SKM-1 (cell line): ENCODE data around the gene VPS8.
A peak's percentile ranks its signal among the peaks of the same experiment; 100 is the strongest.

Experiments
- DNase-seq: peaks from one replicate; lab custom pipeline; 2025; ENCODE audit not compliant: unreplicated experiment; lab: John Stamatoyannopoulos, UW

The VPS8 gene

DNA sequence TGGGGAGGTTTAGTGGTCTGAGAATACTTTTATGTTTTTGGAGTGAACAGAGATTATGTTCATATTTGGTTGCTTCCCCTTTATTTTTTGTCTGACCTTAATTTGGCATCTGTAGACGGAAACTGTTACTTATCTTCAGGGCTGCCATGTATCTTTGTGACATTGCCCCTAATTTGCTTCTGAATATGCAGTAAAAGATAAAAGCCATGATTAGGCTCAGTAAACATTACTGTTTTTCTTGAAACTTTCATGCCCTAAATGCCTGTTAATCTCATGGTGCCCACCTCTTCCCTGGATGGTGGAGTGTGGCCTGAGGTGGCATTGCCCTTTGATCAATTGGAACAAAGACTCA lies 234.2 kb downstream of the VPS8 start:
- DNase-seq = no peak

DNA sequence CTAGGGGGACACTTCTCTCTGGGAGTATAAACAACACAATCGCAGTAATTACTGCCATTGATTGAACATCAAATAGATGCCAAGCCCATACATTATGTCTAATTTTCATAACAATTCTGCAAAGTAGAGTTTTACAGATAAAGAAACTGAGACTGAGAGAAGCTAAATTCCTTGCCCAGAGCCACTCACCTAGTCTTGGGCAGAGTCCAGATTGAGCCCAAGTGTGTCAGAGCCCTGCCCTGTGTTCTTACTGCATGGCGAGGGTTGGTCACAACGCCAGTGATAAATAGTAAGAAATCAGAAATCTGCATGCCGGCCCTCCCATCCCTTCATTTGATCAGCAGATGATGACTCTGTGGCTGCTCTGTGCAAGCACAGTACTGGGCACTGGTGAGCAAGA lies 234.6 kb downstream of the VPS8 start:
- DNase-seq = no peak

DNA sequence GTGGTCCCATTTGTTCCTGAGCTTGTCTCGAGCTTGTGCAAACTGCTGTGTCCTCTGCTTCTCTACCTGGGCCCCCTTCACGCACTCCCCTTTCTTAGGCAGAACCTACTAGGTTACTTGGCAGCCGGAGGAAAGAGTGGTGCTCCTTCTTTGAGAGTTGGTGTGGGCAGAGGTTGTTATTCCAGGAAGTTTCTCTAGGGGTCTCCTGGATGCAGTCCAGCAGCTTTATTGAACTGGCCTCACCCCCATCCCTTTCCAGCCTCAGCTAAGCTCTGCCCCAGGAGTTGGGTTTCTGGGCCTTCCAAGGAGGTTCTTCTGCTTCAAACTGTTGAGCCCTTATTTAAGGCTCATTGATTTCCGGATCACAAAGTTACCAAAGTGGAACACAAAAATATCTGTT lies 237.7 kb downstream of the VPS8 start:
- DNase-seq = no peak

DNA sequence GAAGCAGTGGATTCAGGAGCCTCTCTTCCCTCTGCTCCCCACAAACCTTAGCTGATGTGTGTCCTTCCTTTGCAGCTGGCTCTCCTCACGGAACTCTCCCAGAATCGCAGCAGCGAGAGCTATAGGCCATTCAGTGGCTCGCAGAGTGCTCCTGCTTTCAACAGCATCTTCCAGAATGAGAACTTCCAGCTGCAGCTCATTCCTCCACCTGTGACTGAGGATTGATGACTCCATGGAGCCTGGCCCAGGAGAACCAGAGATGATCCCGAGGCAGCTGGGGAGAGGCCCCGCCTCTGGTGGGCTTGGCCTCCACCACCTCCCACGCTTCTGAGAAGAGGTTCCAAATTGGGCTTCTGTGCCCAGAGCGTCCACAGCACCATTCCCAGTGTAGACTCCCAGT lies 239.8 kb downstream of the VPS8 start:
- no peak for DNase-seq

DNA sequence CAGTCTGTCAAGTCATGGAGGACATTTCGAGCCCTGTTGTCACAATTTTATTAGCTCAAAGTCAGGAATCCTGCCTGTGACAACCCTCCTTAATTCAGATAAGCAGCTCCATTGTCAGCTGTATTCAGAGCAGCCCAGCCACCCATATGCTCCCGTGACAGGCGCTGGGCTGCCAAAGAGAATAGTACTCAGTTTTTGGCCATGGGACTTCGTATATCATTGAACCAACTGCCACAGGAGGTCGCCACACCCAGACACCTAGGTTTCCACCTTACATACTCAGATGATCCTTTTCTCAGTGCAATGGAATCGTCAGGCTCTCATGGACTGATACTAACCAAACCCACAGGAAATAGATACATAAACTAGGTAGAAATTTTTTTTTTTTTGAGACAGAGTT lies 240.7 kb downstream of the VPS8 start:
- DNase-seq = no peak

DNA sequence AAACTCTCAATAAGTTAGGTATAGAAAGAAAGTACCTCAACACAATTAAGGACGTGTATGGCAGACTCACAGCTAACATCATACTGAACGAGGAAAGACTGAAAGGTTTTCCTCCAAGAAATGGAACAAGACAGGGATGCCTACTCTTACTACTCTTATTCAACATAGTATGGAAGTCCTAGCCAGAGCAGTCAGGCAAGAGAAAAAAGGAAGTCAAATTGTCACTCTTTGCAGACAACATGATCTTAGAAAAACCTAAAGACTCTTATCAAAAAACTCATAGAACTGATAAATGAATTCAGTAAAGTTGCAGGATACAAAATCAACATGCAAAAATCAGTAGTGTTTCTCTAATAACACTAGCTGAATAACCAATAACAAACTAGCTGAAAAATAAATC lies 244.9 kb downstream of the VPS8 start:
- DNase-seq = no peak

DNA sequence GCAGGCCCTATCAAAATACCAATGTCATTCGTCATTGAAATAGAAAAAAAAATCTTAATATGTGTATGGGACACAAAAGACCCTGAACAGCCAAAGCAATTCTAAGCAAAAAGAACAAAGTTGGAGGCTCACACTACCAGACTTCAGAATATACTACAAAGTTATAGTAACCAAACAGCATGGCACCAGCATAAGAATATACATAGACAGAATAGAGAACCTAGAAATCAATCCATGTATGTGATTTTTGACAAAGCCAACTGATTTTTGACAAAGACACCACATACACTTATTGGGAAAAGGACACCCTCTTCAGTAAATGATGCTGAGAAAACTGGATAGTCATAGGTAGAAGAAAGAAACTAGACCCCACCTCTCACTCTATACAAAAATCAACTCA lies 245.9 kb downstream of the VPS8 start:
- no peak for DNase-seq

DNA sequence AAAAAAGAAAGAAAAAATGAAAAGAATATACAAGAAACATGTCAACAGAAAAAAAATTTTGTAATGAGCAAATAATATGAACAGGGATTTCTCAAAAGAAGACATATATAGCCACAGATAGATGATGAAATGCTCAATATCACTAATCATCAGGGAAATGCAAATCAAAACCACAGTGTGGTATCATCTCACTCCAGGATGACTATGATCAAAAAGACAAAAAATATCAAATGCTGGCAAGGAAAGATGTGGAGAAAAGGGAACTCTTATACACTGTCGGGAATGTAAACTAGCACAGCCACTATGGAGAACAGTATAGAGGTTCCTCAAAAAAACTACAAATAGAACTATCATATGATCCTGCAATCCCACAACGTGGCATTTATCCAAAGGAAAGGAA lies 246.8 kb downstream of the VPS8 start:
- no peak for DNase-seq

DNA sequence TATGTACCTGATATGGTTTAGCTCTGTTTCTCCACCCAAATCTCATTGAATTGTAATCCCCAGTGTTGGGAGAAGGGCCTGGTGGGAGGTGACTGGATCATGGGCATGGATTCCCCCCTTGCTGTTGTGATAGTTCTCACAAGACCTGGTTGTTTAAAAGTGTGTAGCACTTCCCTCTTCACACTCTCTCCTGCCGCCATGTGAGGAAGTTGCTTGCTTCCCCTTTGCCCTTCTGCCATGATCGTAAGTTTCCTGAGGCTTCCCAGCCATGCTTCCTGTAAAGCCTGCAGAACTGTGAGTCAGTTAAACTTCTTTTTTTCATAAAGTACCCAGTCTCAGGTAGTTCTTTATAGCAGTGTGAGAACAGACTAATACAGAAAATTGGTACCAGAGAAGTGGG lies 247.8 kb downstream of the VPS8 start:
- peak; percentile 5 for DNase-seq

DNA sequence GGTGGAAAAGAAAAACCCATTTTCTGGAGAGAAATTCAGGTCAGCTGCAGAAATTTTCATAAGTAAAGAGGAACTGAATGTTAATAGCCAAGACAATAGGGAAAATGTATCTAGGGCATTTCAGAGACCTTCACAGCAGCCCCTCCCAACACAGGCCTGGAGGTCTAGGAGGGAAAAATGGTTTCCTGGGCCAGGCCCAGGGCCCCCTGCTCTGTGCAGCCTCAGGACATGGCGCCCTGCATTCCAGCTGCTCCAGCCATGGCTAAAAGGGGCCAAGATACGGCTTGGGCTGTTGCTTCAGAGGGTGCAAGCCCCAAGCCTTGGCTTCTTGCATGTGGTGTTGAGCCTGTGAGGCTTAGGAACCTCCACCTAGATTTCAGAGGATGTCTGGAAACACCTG lies 248.7 kb downstream of the VPS8 start:
- no peak for DNase-seq

DNA sequence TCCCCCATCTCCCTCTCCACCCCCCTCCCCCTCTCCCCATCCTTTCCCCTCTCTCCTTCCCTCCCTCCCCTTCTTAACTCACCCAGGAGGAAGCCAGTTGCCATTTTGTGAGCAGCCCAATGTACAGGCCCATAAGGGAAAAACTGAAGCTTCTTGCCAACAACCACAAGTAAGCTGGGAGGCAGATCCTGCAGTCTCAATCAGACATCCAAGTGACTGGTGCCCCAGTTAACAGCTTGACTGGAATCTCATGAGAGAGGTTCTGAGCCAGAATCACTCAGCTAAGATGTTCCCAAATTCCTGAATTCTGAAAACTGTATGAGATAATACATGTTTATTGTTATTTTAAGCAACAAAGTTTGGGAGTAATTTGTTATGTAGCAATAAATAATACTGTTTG lies 250.2 kb downstream of the VPS8 start:
- no peak for DNase-seq

DNA sequence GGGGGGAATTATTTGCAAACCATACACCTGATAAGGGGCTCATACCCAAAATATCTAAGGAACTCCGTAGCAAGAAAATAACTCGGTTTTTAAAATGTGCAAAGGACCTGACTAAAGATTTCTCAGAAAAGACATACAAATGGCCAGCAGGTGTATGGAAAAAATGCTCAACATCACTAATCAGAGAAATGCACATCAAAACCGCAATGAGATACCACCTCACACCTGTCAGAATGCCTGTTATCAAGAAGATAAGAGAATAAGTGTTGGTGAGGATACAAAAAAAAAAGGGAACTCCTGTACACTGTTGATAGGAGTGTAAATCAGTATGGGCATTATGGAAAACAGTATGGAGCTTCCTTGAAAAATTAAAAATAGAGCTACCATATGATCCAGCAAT lies 251.5 kb downstream of the VPS8 start:
- DNase-seq = no peak

DNA sequence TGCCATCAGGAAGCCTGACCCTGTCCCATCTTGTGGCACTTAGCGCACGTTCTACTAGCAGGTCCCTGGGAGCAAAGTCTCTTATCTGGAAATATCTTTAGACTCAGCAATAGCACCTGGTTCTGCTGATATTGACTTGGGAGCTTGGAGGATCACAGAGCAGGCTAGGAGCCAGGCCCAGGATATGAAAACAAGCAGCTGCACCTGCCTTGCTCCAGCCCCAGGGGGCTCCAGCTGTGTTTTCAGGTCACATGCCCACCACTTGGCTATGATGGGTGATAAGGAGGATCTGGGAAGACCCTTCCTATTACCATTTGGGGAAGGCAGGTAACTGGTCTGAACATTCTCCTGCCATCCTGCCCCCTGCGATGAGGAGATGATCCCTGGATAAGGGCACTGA lies 253.1 kb downstream of the VPS8 start:
- DNase-seq = no peak

DNA sequence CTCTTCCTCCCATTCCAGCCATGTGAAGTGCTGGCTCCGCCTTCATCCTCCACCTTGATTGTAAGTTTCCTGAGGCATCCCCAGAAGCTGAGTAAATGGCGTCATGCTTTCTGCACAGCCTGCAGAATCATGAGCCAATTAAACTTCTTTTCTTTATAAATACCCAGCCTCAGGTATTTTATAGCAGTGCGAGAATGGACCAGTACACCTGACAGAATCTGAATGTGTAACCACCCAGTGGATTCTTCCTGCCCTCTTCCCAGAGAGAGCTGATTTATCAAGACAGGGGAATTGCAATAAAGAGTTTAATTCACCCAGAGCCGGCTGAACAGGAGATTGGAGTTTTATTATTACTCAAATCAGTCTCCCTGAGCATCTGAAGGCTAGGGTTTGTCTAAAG lies 254.3 kb downstream of the VPS8 start:
- DNase-seq = no peak

DNA sequence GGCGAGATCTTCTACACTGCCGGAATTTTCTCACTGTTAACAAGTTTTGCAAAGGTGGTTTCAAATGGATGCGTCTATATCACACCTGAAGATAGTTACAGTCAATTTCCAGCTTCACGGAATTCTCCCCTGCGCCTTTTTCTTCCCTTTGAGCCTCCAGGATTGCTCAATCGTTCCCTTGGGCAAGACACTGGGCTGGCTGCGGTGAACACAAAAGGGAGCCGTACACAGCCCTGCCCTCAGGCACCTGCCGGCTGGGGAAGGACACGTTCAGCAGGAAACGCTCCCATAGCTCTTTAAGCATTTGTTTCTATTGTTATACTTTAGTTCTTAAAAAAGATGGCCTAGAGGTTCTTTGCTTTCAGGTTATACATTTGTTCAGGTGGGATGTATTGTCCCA lies 255.2 kb downstream of the VPS8 start:
- DNase-seq = no peak

DNA sequence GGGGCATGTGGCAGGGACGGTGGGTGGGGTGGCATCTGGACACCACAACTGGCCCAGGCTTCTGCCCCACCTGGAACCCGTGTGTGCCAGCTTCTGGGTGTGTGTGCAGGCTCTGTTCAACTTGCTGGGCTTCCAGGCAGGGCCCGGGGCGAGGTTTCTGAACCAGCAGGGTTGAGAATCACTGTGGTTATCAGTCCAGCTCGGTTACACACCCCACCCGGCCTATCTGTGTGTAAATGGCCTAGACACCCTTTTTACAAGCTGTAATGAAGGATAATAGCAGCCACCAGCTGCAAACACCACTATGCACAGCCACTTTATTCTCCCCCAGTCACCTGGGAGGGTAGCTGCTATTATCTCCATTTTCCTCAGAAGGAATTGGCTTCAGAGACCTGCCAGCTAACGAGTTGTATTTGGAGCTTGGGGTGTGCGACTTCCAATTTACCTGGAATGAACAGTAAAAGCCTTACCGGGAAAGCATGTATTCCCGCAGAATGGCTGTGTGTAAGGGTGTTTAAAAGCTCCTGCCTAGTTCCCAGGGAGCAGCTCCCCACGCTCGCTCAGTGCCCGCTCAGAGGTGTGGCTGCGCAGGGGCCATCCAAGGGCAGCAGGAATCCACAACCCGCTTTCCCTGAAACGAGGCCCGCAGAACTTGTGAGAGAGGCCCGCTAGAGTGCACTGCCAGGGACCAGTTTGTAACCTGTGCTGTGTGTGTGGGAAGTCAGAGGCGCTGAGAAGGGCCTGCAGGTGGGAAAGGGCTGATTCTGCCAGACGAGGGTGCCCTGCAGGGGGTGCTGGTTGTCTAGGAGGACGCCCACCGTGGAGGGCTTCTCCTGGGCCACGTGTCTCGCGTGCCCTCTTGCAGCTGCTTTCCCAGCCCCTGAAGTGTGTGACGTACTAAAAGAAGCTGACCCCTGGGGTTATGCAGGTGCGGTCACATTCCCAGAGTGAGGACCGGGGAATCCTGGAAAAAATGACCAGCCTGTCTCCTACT lies 257.4 kb downstream of the VPS8 start:
- DNase-seq = no peak

DNA sequence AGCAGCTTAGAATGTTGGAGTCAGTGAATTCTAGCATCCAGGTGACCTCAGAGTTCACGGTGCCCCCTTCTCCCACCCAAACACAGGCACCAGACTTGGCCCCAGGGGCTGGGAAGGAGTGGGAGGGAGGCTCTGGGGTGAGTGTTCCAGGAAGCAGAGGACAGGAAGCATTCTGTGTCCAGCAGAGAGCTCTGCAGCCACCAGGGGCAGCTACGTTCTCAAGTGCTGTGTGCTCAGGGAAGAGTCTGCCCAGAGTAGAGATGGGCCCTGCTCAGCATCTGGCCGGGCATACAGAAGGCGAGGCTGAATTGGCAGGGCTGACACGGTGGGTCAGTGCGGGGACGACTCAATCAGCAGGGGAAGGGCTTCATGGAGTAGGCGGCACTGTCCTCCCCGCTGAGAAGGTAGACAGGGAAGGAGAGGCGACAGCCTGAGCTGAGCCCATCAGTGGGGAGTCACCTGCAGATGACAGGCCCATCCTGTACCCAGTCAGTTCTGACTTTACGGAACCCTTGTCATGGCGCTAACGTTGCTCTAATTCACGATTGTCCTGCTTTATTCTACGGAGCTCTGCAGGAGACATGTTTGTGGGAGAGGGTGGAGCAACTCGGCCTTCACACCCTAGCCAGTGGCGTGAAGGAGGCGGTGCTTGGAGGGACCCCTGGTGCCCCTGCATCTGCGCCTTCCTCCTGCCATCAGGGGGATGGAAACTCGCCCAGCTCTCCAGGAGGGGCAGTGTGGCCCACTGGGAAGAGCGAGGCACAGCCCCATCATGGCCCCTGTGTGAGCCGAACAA lies 258.7 kb downstream of the VPS8 start:
- DNase-seq = peak; percentile 2

DNA sequence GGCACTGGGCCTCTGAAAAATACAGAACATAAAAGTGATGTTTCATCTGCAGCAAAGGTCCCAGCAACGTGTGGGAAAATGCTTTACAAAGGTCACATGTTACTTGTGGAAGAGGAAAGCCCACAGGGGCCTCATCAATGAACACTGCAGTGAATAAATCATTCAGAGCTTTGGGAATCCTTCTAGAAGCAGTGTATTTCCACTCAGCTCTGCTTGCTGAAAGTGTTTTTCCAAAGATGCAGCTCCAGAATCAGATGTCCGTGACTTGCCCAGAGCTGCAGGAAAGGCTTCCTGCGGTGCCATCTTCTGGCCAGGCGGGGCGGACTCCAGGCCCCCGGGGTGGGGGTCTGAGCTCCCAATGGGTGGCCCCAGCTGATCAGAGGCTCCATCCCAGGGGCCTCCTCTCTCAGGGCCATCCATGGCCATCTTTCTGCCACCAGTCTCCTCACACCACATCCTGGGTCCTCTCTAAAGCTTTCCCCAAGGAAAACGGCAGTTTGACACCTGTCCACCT lies 259.4 kb downstream of the VPS8 start:
- no peak for DNase-seq

DNA sequence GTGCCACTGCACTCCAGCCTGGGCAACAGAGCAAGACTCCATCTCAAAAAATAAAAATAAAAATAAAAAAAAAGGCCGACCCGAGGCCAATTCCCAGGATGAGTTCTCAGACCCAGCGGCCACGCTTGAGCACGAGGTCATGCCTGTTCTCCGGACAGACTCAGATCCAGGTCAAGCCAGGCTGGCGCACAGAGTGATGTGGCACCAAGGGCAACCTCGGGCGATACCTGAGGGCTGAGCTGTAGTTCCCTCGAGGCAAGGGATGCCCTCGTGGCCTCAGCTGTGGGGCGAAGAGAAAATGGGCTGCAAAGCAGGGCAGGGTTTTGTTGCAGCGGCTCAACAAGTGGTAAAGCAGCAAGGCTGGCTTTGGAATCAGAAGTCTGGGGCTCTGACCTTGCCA lies 263.6 kb downstream of the VPS8 start:
- no peak for DNase-seq

DNA sequence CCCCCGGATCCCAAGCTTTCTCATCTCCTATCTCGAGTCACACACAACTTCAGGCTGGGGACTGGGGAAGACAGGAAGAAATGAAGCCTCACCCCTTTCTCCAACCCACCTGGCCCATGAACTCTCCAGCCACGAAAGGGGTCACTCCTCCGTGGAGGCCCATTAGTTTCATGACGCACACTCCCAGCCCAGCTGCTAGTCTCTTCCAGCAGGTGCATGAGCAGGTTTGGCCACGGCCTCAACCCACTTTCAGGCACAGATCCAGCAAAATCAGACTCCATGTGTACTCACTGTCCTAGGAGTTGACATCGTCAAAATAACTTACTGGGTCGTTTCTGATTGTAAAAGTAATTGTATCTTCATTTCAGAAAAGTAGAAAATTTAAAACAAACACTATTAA lies 264.3 kb downstream of the VPS8 start:
- no peak for DNase-seq

DNA sequence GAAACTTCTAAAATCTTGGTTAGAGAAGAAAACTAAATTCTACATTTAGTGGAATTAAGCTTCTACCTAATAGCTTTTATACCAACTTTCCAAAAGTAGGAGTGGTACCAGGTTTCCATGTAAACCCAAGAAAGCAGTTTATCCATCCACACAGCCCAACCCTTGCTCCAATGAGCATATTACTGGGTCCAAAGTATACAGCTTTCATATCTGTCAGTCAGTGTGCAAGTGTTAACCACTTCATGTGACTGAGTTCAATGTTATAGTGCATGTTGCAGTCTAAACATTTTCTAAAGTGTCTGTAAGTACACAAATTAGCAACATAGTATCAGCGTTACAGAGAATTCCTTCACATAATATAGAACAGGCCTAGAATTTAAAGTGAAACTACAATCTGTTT lies 267.7 kb downstream of the VPS8 start:
- no peak for DNase-seq

DNA sequence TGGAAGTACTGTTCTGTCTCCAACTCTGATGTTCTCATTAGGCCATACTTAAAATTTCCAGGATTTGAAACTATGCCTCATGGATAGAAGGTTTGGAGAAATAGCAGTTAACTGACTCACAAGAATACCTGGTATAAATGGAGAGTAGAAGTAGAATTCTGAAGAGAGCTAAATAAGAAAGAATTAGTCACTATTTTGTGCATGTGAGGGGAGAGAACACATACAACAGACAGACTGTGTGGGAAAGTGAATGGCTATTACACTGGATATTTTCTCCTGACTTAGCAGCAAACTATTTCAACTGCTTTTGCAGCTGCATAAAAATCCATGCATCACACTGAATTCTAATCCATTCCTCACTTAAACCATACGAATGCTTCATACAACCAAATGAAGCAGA lies 269.6 kb downstream of the VPS8 start:
- DNase-seq = no peak
